ENCODE measurements around the gene CYB5R3.
"Not testable (repeated sequence)": the region's sequence is repeated elsewhere in the genome, so short reads cannot be mapped to it uniquely, and the experiment has no call there.

Gene CYB5R3

GRCh38 chr22:42575996-42576574 is 73.1 kb downstream of the CYB5R3 start:
- DNase-seq (ENCODE audit: low read depth in 3 of 3, low spot score in 1 of 3), result not testable (repeated sequence)

- not testable (repeated sequence) for DNase-seq (ENCODE audit: low read depth in 3 of 3, low spot score in 1 of 3)
Observed at GRCh38 chr22:42574468-42574867, 74.7 kb downstream of the CYB5R3 start.

GRCh38 chr22:42574046-42574445 is 75.1 kb downstream of the CYB5R3 start:
- not testable (repeated sequence) for DNase-seq (ENCODE audit: low read depth in 3 of 3, low spot score in 1 of 3)

- DNase-seq (ENCODE audit: low read depth in 3 of 3, low spot score in 1 of 3), result not testable (repeated sequence)
Observed at GRCh38 chr22:42571068-42571467, 78.1 kb downstream of the CYB5R3 start.

- not testable (repeated sequence) for DNase-seq (ENCODE audit: low read depth in 3 of 3, low spot score in 1 of 3)
Observed at GRCh38 chr22:42570580-42570979, 78.6 kb downstream of the CYB5R3 start.

GRCh38 chr22:42567950-42568349 is 81.2 kb downstream of the CYB5R3 start:
- DNase-seq (ENCODE audit: low read depth in 3 of 3, low spot score in 1 of 3), result not testable (repeated sequence)
